ENCODE results near the gene PAK5.

PAK5 gene

GRCh38 chr20:9817654-9818053, 21.2 kb downstream of the PAK5 start:
- H3K27me3 ChIP-seq (ENCODE audit: insufficient read depth, poor library complexity, severe bottlenecking), result peaks cover 2% of the 10 kb centered on the region
- H3K36me3 ChIP-seq (ENCODE audit: low read depth), result no peaks in the 10 kb centered on the region
- DNase-seq (ENCODE audit: low spot score) (no peak), ATAC-seq (ENCODE audit: low read depth) (no peak)
- no peaks in the 10 kb centered on the region for H3K4me1 ChIP-seq (ENCODE audit: insufficient read depth, poor library complexity, severe bottlenecking)
- H3K9me3 ChIP-seq (ENCODE audit: severe bottlenecking), result no peaks in the 10 kb centered on the region
- no peak overlapping the region for H3K27ac ChIP-seq (ENCODE audit: poor library complexity, severe bottlenecking)
- H3K4me3 ChIP-seq (ENCODE audit: severe bottlenecking), result no peak overlapping the region
- TF ChIP-seq, protein P1, sequence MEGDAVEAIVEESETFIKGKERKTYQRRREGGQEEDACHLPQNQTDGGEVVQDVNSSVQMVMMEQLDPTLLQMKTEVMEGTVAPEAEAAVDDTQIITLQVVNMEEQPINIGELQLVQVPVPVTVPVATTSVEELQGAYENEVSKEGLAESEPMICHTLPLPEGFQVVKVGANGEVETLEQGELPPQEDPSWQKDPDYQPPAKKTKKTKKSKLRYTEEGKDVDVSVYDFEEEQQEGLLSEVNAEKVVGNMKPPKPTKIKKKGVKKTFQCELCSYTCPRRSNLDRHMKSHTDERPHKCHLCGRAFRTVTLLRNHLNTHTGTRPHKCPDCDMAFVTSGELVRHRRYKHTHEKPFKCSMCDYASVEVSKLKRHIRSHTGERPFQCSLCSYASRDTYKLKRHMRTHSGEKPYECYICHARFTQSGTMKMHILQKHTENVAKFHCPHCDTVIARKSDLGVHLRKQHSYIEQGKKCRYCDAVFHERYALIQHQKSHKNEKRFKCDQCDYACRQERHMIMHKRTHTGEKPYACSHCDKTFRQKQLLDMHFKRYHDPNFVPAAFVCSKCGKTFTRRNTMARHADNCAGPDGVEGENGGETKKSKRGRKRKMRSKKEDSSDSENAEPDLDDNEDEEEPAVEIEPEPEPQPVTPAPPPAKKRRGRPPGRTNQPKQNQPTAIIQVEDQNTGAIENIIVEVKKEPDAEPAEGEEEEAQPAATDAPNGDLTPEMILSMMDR (IDR thresholded peaks at IDR 0.05; ENCODE audit: poor library complexity, severe bottlenecking), result no peak

GRCh38 chr20:9815632-9816031, 23.2 kb downstream of the PAK5 start:
- H3K27ac ChIP-seq (ENCODE audit: poor library complexity, severe bottlenecking), result no peak overlapping the region
- peaks cover 2% of the 10 kb centered on the region for H3K27me3 ChIP-seq (ENCODE audit: insufficient read depth, poor library complexity, severe bottlenecking)
- H3K36me3 ChIP-seq (ENCODE audit: low read depth), result no peaks in the 10 kb centered on the region
- H3K9me3 ChIP-seq (ENCODE audit: severe bottlenecking), result no peaks in the 10 kb centered on the region
- H3K4me3 ChIP-seq (ENCODE audit: severe bottlenecking), result no peak overlapping the region
- H3K4me1 ChIP-seq (ENCODE audit: insufficient read depth, poor library complexity, severe bottlenecking), result no peaks in the 10 kb centered on the region
- TF ChIP-seq, protein P1 (IDR thresholded peaks at IDR 0.05; ENCODE audit: poor library complexity, severe bottlenecking), result no peak
- DNase-seq (ENCODE audit: low spot score) (no peak), ATAC-seq (ENCODE audit: low read depth) (no peak)

DNA sequence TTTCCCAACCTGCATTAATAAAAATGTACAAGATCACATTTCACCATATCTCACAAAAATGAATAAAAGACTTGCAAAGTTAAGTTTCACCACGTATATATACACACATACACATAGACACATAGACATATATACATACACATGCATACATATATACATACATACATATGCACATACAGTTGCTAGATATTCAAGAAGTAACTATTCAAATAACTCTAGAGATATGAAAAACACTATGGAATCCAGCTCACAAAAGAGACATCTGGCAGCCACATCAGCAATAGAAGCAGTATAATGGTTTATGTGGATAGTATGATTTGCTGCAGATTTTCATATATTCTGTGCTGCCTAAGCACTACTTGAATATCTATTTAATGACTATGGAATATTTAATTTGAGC, 28.1 kb downstream of the PAK5 start:
- no peak overlapping the region for H3K27ac ChIP-seq (ENCODE audit: poor library complexity, severe bottlenecking)
- no peaks in the 10 kb centered on the region for H3K9me3 ChIP-seq (ENCODE audit: severe bottlenecking)
- no peaks in the 10 kb centered on the region for H3K36me3 ChIP-seq (ENCODE audit: low read depth)
- H3K4me1 ChIP-seq (ENCODE audit: insufficient read depth, poor library complexity, severe bottlenecking), result no peaks in the 10 kb centered on the region
- no peak for ATAC-seq (ENCODE audit: low read depth)
- no peak for DNase-seq (ENCODE audit: low spot score)
- H3K27me3 ChIP-seq (ENCODE audit: insufficient read depth, poor library complexity, severe bottlenecking), result peaks cover 2% of the 10 kb centered on the region
- no peak overlapping the region for H3K4me3 ChIP-seq (ENCODE audit: severe bottlenecking)
- TF ChIP-seq, protein P1 (IDR thresholded peaks at IDR 0.05; ENCODE audit: poor library complexity, severe bottlenecking), result no peak

GRCh38 chr20:9809271-9809670, 29.6 kb downstream of the PAK5 start:
- Histone ChIP-seq H3K27ac (ENCODE audit: poor library complexity, severe bottlenecking) (no peak overlapping the region), H3K9me3 (ENCODE audit: severe bottlenecking) (no peaks in the 10 kb centered on the region), H3K36me3 (ENCODE audit: low read depth) (no peaks in the 10 kb centered on the region), H3K4me3 (ENCODE audit: severe bottlenecking) (no peak overlapping the region), H3K27me3 (ENCODE audit: insufficient read depth, poor library complexity, severe bottlenecking) (peaks cover 2% of the 10 kb centered on the region), H3K4me1 (ENCODE audit: insufficient read depth, poor library complexity, severe bottlenecking) (no peaks in the 10 kb centered on the region)
- DNase-seq (ENCODE audit: low spot score) (no peak), ATAC-seq (ENCODE audit: low read depth) (no peak)
- TF ChIP-seq, protein P1 (IDR thresholded peaks at IDR 0.05; ENCODE audit: poor library complexity, severe bottlenecking), result no peak

DNA sequence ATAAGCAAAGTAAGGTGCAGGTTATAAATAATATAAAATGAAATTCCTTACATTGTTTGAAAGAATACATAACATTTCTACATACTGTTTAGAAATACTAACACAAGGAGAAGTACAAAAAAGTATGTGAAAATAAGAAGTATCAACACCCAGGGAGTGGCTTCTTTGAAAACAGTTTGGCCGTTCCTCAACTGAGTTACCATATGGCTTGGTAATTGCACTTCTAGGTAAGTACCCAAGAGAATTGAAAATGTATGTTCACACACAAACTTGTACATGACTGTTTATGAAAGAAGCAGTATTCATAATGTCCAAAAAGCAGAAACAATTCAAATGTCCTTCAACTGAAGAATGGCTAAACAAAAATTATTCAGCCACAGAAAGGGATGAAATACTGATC, 30.7 kb downstream of the PAK5 start:
- Histone ChIP-seq H3K36me3 (ENCODE audit: low read depth) (no peaks in the 10 kb centered on the region), H3K4me3 (ENCODE audit: severe bottlenecking) (no peak overlapping the region), H3K4me1 (ENCODE audit: insufficient read depth, poor library complexity, severe bottlenecking) (no peaks in the 10 kb centered on the region), H3K9me3 (ENCODE audit: severe bottlenecking) (no peaks in the 10 kb centered on the region), H3K27me3 (ENCODE audit: insufficient read depth, poor library complexity, severe bottlenecking) (no peaks in the 10 kb centered on the region), H3K27ac (ENCODE audit: poor library complexity, severe bottlenecking) (no peak overlapping the region)
- DNase-seq (ENCODE audit: low spot score) (no peak), ATAC-seq (ENCODE audit: low read depth) (no peak)
- TF ChIP-seq, protein P1 (IDR thresholded peaks at IDR 0.05; ENCODE audit: poor library complexity, severe bottlenecking), result no peak
